K562 (cell line): ENCODE measurements around the gene DNAAF8. TPM values are rescaled to one million over a fixed set of nuclear protein-coding genes. Genes with fewer than 3 reads are reported as not detected.

Source experiments
- ASH1L ChIP-seq: fragments of 450-650 bp; IDR thresholded peaks from 2 replicates; pipeline ENCODE4 v1.6.1; 2018; ENCODE audit warnings: borderline replicate concordance, mild to moderate bottlenecking, low read depth; ENCODE audit not compliant: partially characterized antibody
- BRF1 ChIP-seq: IDR thresholded peaks from 3 replicates; pipeline ENCODE4 v1.6.1; 2011; ENCODE audit warnings: borderline replicate concordance, mild to moderate bottlenecking; ENCODE audit not compliant: insufficient read length; ENCODE audit errors: extremely low read depth
- CBFB ChIP-seq: sonication (generic); formaldehyde crosslinking; IDR thresholded peaks from 2 replicates; pipeline ENCODE4 v1.4.0; 2020; ENCODE audit warnings: mild to moderate bottlenecking, missing genetic modification reagents
- FOXP4 ChIP-seq: sonication (generic); formaldehyde crosslinking; IDR thresholded peaks from 2 replicates; pipeline ENCODE4 v1.8.0; 2022; ENCODE audit warnings: mild to moderate bottlenecking, missing genetic modification reagents, borderline replicate concordance
- KAT7 ChIP-seq: sonication (generic); formaldehyde crosslinking; IDR thresholded peaks from 2 replicates; pipeline ENCODE4 v1.8.0; 2022; ENCODE audit warnings: missing genetic modification reagents, mild to moderate bottlenecking, borderline replicate concordance
- NR1H2 ChIP-seq: sonication (generic); formaldehyde crosslinking; IDR thresholded peaks from 2 replicates; pipeline ENCODE4 v1.4.0; 2020; ENCODE audit warnings: mild to moderate bottlenecking, missing genetic modification reagents
- POLR2A ChIP-seq: fragments of 450-650 bp; conservative IDR thresholded peaks from 2 replicates; pipeline ENCODE4 v1.6.1; 2016
- PREB ChIP-seq: sonication (generic); formaldehyde crosslinking; IDR thresholded peaks from 2 replicates; pipeline ENCODE4 v1.8.1; 2023; ENCODE audit warnings: mild to moderate bottlenecking, missing genetic modification reagents
- U2AF1 ChIP-seq: fragments of 200-400 bp; formaldehyde crosslinking; optimal IDR thresholded peaks from 2 replicates; pipeline ENCODE3; 2017; ENCODE audit warnings: mild to moderate bottlenecking, low read depth, low read length, moderate library complexity
- ZBTB40 ChIP-seq, 2 experiments: fragments of 450-650 bp in 1 of 2; sonication (generic) in 1 of 2; formaldehyde crosslinking in 1 of 2; IDR thresholded peaks; 2 replicates each; pipeline versions ENCODE4 v1.7.1 to v1.9.0; 2016 to 2022; ENCODE audit warnings: inconsistent platforms in 1 of 2, mild to moderate bottlenecking in 1 of 2, missing genetic modification reagents in 1 of 2
- ZC3H11A ChIP-seq: IDR thresholded peaks from 2 replicates; pipeline ENCODE4 v1.6.1; 2012; ENCODE audit warnings: low read depth, low read length, improper control_type of control experiment
- ZNF655 ChIP-seq: fragments of 250-450 bp; sonication (Bioruptor Pico); IDR thresholded peaks from 2 replicates; pipeline ENCODE4 v1.5.0; 2021
- polyA plus RNA-seq, 8 experiments: library from polyadenylated mRNA; depleted of rRNA in 4 of 8; stranded (reverse) in 5 of 8; unstranded in 3 of 8; fragments of >200 nt; fragmentation: Nextera tagmentation in 2 of 8; fragmentation: Illumina TruSeq in 1 of 8; extraction: Ambion mirVana in 2 of 8; extraction: Trizol in 1 of 8; gene quantifications; 2 replicates each; pipeline versions ENCODE4 v1.2.1 to v1.2.3, GENCODE V29; 2011 to 2014; ENCODE audit warnings: inconsistent platforms in 1 of 8, missing spikeins in 1 of 8
- total RNA-seq, 7 experiments: library from RNA; depleted of rRNA in 6 of 7; stranded (reverse); fragments of >200 nt in 6 of 7; fragmentation: Illumina TruSeq in 2 of 7; extraction: Trizol in 2 of 7; gene quantifications; 2 replicates each; pipeline versions ENCODE4 v1.2.1 to v1.2.3, GENCODE V29; 2011 to 2021; ENCODE audit warnings: low replicate concordance in 1 of 7

The DNAAF8 gene
- total and polyA plus RNA-seq, 9 of the 15 experiments (the other 6 are each of a cell fraction or from before 2014, with no cell fraction given), result 0.04 to 0.12 (median 0.10) TPM; not detected in 6

GRCh38 chr16:4766875-4767628 lies 32.7 kb downstream of the DNAAF8 start, which contains the start of gene ZNF500 (continued):
- TF ChIP-seq ZBTB40 (IDR thresholded peaks at IDR 0.05) (peak; percentile 44), ZBTB40 (CRISPR knock-in tag; IDR thresholded peaks at IDR 0.05) (no peak), ZNF655 (no peak), ZC3H11A (no peak), CBFB (CRISPR knock-in tag) (peak; percentile 98), POLR2A (peak; percentile 85), BRF1 (no peak), NR1H2 (CRISPR knock-in tag) (peak; percentile 76; the same call in 1 of the 2 replicates), FOXP4 (CRISPR knock-in tag) (0 out of 2 replicates have a peak, but pooled peaks have one; percentile 20), U2AF1 (peak; percentile 68), PREB (no peak), ASH1L (no peak), KAT7 (CRISPR knock-in tag) (0 out of 2 replicates have a peak, but pooled peaks have one; percentile 33)
